Islet precursor cell (in vitro differentiated cells): Measurements from ENCODE around the gene CEP85L.

Experiments
- DNase-seq: peaks from one replicate; pipeline ENCODE4 v3.0.0-alpha.2; 2018

Gene CEP85L

GRCh38 chr6:118574051-118574865 is 77.1 kb downstream of the CEP85L start:
- peak; percentile 93 for DNase-seq

- no peak for DNase-seq
Observed at GRCh38 chr6:118571121-118571520, 80.3 kb downstream of the CEP85L start.

- DNase-seq, result no peak
Observed at GRCh38 chr6:118569498-118569897, 81.9 kb downstream of the CEP85L start.

- DNase-seq, result no peak
Observed at GRCh38 chr6:118567974-118568373, 83.4 kb downstream of the CEP85L start.

- no peak for DNase-seq
Observed at GRCh38 chr6:118565311-118565960, 86.0 kb downstream of the CEP85L start.

GRCh38 chr6:118562959-118563358 is 88.4 kb downstream of the CEP85L start:
- no peak for DNase-seq

GRCh38 chr6:118562248-118562647 is 89.1 kb downstream of the CEP85L start:
- no peak for DNase-seq

GRCh38 chr6:118559659-118560058 is 91.7 kb downstream of the CEP85L start:
- DNase-seq, result no peak

- DNase-seq, result no peak
Observed at GRCh38 chr6:118558464-118559217, 92.8 kb downstream of the CEP85L start.

GRCh38 chr6:118554698-118555097 is 96.7 kb downstream of the CEP85L start:
- no peak for DNase-seq

GRCh38 chr6:118553132-118553531 is 98.3 kb downstream of the CEP85L start:
- DNase-seq, result no peak

GRCh38 chr6:118551063-118552053 is 100.0 kb downstream of the CEP85L start:
- no peak for DNase-seq

GRCh38 chr6:118548613-118549012 is 102.8 kb downstream of the CEP85L start:
- DNase-seq, result no peak

- no peak for DNase-seq
Observed at GRCh38 chr6:118548136-118548535, 103.3 kb downstream of the CEP85L start, which contains the start of gene PLN. Gene PLN (plus strand): TSS chr6:118548296. CDS start chr6:118558922, 10,626 bp downstream.

GRCh38 chr6:118546880-118547218 is 104.5 kb downstream of the CEP85L start:
- no peak for DNase-seq

- no peak for DNase-seq
Observed at GRCh38 chr6:118546164-118546879, 105.1 kb downstream of the CEP85L start.

GRCh38 chr6:118544105-118544504 is 107.3 kb downstream of the CEP85L start:
- DNase-seq, result no peak

- DNase-seq, result no peak
Observed at GRCh38 chr6:118542184-118542952, 109.0 kb downstream of the CEP85L start.

- no peak for DNase-seq
Observed at GRCh38 chr6:118537574-118537973, 113.8 kb downstream of the CEP85L start.

GRCh38 chr6:118536478-118536877 is 114.9 kb downstream of the CEP85L start:
- DNase-seq, result no peak
